GOT3 (cell line): Measurements from ENCODE around the gene EVI2A.

Source experiments
- DNase-seq: peaks from one replicate; lab custom pipeline; 2025; ENCODE audit warnings: mixed read lengths; lab: John Stamatoyannopoulos, UW

Gene EVI2A

DNA sequence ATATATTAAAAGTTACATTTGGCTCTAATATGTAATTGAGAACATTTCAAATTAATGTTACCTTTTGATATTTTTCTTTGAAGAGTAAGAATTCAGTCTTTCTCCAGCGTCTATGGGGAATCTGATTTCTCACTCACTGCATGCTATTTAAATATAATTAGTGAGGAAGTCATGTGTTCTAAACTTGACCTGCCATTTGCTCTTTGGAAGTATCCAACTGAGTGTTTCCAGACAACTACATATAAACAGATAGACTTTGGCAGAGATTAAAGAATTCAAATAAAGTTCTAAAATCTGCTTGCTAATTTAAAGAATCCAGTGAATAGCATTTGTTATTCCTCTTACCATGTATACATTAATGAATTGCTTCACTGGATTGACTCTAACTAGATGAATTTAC lies 47.9 kb downstream of the EVI2A start:
- DNase-seq: no peak

DNA sequence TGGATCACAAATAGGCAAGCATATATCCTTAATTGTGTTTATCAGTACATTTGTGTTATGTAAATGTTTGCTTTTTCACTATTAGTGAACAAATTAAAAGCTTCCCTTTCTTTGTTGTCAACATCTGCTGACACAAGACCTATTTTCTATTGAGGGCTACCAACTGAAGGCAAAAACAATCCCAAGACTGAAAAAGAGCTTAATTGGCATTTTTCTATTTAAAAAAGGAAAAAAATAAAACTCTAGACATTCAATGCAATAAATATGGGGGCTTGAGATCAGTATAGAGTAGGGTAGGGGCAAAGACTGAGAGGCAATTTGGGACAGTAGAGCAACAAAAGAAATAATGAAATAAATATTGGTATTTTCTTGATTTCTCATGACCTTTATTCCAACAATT lies 48.6 kb downstream of the EVI2A start:
- no peak for DNase-seq

DNA sequence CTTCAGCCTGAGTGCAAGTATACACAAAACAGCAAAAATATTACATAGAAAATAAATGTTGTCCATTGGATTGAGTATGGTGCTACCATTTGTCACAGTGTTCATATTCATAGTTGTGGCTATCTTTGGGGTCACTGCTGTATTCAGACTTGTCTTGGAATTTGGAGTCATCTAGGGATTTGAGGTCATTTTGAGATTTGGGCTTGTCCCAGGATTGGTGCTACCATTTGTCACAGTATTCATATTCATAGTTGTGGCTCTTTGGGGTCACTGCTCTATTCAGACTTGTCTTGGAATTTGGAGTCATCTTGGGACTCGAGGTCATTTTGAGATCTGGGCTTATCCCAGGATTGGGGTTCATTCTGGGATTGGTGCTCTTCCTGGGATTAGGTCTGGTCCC lies 49.2 kb downstream of the EVI2A start:
- no peak for DNase-seq

DNA sequence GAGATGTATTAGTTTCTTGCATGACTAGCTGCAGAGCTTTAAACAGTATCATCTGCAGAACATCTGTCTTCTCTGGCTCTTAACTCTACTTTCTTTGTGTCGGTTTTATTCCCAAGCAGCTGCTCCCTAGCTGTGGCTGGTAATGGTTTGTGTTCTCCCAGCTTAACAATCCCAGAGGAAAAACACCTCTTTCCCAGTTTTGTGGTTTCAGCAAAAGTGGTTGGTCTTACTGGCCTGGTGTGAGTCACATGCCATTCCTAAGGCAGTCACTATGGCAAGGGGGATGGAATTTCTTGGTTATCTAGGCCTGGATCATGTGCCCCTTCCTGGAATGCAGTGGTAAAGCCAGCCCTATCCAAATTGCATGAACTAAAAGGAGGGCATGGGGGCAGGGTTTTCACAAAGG lies 51.8 kb downstream of the EVI2A start:
- DNase-seq: peak; percentile 9

GRCh38 chr17:31269036-31269577 lies 52.3 kb downstream of the EVI2A start:
- DNase-seq: no peak
